Suprapubic skin (tissue), 3 donors: Measurements from ENCODE around the gene PRLR.

Experiments used
- POLR2A ChIP-seq, 2 donors: fragments of 450-650 bp; IDR thresholded peaks; one replicate each; pipeline ENCODE4 v1.6.1; 2017; ENCODE audit warnings: antibody characterized with exemption in 2 of 2, mild to moderate bottlenecking in 2 of 2, moderate library complexity in 2 of 2
- TF ChIP-seq, protein P1 (sequence below), 2 donors: fragments of 200-600 bp in 1 of 2; fragments of 450-650 bp in 1 of 2; sonication (generic) in 1 of 2; IDR thresholded peaks; one replicate each; pipeline ENCODE4 v1.5.1; 2016 to 2019; ENCODE audit warnings: antibody characterized with exemption in 2 of 2, mild to moderate bottlenecking in 1 of 2, moderate library complexity in 1 of 2

DNA sequence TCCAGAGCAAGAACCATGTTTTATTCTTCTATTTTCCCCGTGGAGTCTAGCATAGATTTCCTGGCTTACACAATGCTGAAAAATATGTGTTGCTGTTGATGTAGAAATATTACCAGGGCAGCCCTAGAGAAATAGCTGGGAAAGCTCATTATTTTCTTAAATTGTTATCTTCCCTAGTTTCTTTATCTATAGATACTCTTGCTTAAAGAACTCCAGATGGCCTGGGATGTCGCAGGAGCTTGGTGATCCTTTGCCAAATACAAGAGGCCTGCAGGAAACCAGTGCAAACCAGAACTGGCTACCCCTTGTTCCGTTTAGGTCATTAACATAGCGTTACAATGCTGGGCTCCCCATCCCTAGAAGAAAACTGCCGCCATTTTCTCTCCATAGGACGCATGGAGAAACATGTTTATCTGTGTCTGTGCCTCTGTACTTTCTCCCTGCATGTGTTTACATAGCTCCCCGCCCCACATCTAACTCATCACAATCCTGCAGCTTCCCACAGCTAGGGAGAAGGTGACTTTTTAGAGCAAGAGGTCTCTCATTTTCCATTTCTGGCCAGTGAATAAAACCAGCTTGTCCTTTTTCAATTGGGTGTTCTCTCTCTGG is 6.4 kb downstream of the PRLR start:
- TF ChIP-seq, protein P1, sequence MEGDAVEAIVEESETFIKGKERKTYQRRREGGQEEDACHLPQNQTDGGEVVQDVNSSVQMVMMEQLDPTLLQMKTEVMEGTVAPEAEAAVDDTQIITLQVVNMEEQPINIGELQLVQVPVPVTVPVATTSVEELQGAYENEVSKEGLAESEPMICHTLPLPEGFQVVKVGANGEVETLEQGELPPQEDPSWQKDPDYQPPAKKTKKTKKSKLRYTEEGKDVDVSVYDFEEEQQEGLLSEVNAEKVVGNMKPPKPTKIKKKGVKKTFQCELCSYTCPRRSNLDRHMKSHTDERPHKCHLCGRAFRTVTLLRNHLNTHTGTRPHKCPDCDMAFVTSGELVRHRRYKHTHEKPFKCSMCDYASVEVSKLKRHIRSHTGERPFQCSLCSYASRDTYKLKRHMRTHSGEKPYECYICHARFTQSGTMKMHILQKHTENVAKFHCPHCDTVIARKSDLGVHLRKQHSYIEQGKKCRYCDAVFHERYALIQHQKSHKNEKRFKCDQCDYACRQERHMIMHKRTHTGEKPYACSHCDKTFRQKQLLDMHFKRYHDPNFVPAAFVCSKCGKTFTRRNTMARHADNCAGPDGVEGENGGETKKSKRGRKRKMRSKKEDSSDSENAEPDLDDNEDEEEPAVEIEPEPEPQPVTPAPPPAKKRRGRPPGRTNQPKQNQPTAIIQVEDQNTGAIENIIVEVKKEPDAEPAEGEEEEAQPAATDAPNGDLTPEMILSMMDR (IDR thresholded peaks at IDR 0.05): no peak
- TF ChIP-seq POLR2A (IDR thresholded peaks at IDR 0.05): no peak
